EL (cell line): Measurements from ENCODE around the gene ZC3H12D.

Experiments
- DNase-seq: peaks from one replicate; pipeline ENCODE4 v3.0.0-alpha.2; 2016

ZC3H12D gene

GRCh38 chr6:149440735-149441671, 43.8 kb downstream of the ZC3H12D start:
- DNase-seq, result no peak

- DNase-seq, result no peak
Measured at GRCh38 chr6:149439626-149440025, 45.2 kb downstream of the ZC3H12D start.

- no peak for DNase-seq
Measured at GRCh38 chr6:149438855-149439254, 46.0 kb downstream of the ZC3H12D start.

GRCh38 chr6:149437212-149437611, 47.6 kb downstream of the ZC3H12D start:
- DNase-seq, result no peak

- no peak for DNase-seq
Measured at GRCh38 chr6:149436647-149437046, 48.2 kb downstream of the ZC3H12D start.

GRCh38 chr6:149435919-149436586, 48.8 kb downstream of the ZC3H12D start:
- DNase-seq, result no peak

- no peak for DNase-seq
Measured at GRCh38 chr6:149433881-149434280, 50.9 kb downstream of the ZC3H12D start.

- DNase-seq, result no peak
Measured at GRCh38 chr6:149433405-149433804, 51.4 kb downstream of the ZC3H12D start.

- peak; percentile 86 for DNase-seq
Measured at GRCh38 chr6:149431905-149432775, 52.7 kb downstream of the ZC3H12D start.

- no peak for DNase-seq
Measured at GRCh38 chr6:149429427-149430360, 55.1 kb downstream of the ZC3H12D start.

GRCh38 chr6:149428606-149429005, 56.2 kb downstream of the ZC3H12D start:
- no peak for DNase-seq

GRCh38 chr6:149425754-149426153, 59.1 kb downstream of the ZC3H12D start:
- DNase-seq, result no peak

- no peak for DNase-seq
Measured at GRCh38 chr6:149425224-149425623, 59.6 kb downstream of the ZC3H12D start.

- no peak for DNase-seq
Measured at GRCh38 chr6:149423964-149424440, 60.8 kb downstream of the ZC3H12D start.

- no peak for DNase-seq
Measured at GRCh38 chr6:149422581-149422980, 62.2 kb downstream of the ZC3H12D start.

GRCh38 chr6:149421132-149421531, 63.7 kb downstream of the ZC3H12D start:
- no peak for DNase-seq

- DNase-seq, result no peak
Measured at GRCh38 chr6:149419696-149420404, 65.0 kb downstream of the ZC3H12D start.

- no peak for DNase-seq
Measured at GRCh38 chr6:149414821-149415220, 70.0 kb downstream of the ZC3H12D start.

- no peak for DNase-seq
Measured at GRCh38 chr6:149414009-149414408, 70.8 kb downstream of the ZC3H12D start.

- no peak for DNase-seq
Measured at GRCh38 chr6:149410557-149410956, 74.3 kb downstream of the ZC3H12D start.

- DNase-seq, result no peak
Measured at GRCh38 chr6:149409617-149410016, 75.2 kb downstream of the ZC3H12D start.
